Femur (tissue), 1 donor: Measurements from ENCODE around the gene NCAPG2.

Experiments used
- DNase-seq: peaks from one replicate; pipeline ENCODE4 v3.0.0-alpha.2; 2017

The NCAPG2 gene

DNA sequence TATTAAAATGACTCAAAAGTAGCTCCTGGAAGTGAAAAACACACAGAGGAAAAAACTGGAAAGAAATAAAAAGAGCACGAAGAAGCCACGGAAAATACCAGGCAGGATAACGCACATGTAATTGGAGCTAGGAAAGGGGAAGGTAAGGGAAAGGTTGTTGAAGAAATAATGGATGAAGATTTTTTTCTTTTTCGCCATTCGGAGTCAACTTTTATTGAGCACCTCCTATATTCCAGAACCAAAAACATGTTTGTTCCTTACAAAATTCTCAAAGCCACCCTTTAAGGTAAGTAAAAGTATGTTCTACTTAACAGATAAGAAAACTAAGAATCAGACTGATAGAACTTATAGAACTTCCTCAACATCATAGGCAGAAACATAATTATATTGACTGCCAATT, 84.2 kb downstream of the NCAPG2 start:
- DNase-seq, result no peak

DNA sequence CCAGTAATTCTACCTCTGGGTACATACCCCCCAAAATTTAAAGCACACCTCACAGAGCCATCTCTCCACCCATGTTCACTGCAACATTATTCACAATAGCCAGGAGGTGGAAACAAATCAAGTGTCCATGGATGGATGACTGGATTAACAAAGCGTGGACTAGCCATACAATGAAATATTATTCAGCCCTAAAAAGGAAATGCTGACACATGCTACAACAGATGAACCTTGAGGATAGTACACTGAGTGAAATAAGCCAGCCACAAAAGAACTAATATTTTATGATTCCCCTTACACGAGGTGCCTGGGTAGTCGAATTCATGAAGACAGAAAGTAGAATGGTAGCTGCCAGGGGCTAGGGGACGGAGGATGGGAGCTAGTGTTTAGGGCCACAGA, 85.9 kb downstream of the NCAPG2 start:
- DNase-seq, result no peak

- DNase-seq, result no peak
Observed at GRCh38 chr7:158617737-158618128, 86.9 kb downstream of the NCAPG2 start.

GRCh38 chr7:158616050-158616449, 88.6 kb downstream of the NCAPG2 start:
- no peak for DNase-seq

GRCh38 chr7:158614700-158615099, 89.9 kb downstream of the NCAPG2 start:
- no peak for DNase-seq

DNA sequence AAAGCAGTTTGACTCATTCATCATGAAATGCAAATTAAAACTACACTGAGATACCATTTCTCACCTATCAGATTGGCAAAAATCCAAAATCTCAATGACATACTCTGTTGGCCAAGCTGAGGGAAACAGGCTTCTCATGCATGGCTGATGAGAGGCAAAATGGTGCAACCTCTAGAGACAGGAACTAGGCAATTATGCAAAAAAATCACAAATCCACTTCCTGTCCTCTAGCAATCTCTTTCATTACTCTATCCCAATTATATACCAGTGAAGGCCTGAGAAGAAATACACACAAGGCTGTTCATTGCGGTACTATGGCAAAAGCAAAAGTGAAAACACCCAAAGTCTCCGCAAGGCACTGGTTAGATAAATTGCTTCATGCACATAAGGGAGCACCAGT, 91.1 kb downstream of the NCAPG2 start:
- DNase-seq, result no peak

- no peak for DNase-seq
Observed at GRCh38 chr7:158612546-158612945, 92.1 kb downstream of the NCAPG2 start.

GRCh38 chr7:158611541-158611940, 93.1 kb downstream of the NCAPG2 start:
- DNase-seq, result no peak

GRCh38 chr7:158609313-158609974, 95.2 kb downstream of the NCAPG2 start:
- DNase-seq, result no peak

GRCh38 chr7:158607563-158607962, 97.0 kb downstream of the NCAPG2 start:
- DNase-seq, result no peak

DNA sequence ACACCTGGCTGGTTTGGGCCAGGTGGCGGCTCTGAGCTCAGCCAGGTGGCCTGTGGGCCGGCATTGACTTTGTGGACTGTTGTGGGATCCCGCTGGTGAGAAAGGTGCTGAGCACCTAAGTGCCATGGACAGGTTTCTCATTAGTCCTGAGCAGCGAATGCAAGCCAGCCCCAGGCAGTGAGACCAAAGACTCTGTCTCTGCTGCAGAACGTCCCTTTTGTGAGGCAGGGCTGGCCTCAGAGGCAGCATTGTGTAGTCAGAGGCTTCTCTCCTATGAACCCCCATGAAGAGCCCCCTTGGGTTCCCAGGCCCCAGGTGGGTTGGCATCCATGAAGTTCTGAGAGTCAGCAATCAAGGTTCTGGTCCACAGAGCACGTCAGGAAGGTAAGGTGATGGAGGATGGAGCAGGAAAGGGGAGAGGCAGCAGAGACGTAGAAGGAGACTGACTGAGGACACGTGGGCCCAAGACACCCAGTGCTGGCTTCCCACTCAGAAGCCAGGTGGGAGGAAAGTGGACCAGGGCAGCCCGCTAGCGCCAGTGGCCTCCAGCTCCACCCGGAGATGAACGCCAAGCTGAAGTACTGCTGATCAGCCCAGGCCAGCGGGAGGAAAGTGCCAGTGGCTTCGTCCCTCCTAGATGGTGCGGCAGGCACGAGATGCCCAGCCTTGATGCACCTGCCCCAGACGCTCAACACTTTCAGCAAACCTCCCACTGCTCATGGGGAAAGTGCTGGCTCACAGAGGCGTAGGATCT, 97.8 kb downstream of the NCAPG2 start:
- DNase-seq, result no peak

DNA sequence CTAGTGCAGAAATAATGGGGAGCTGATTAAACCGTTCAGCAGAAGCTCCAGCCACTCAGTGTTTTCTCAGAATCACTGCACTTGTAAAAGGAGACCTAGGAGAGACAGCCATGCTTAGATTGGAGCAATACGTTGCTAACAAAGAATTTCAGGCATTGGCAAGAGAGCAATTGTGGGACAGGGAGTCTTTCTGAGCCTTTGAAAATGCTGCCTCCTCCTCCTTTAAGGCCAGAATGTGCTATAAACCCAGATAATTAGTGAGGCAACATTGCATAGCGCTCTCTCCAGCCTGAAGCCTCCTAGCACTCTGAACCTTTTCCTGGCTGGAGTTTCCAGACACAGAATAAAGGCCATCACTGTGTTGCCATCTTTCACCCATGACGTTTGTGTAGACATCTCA, 98.5 kb downstream of the NCAPG2 start:
- no peak for DNase-seq

DNA sequence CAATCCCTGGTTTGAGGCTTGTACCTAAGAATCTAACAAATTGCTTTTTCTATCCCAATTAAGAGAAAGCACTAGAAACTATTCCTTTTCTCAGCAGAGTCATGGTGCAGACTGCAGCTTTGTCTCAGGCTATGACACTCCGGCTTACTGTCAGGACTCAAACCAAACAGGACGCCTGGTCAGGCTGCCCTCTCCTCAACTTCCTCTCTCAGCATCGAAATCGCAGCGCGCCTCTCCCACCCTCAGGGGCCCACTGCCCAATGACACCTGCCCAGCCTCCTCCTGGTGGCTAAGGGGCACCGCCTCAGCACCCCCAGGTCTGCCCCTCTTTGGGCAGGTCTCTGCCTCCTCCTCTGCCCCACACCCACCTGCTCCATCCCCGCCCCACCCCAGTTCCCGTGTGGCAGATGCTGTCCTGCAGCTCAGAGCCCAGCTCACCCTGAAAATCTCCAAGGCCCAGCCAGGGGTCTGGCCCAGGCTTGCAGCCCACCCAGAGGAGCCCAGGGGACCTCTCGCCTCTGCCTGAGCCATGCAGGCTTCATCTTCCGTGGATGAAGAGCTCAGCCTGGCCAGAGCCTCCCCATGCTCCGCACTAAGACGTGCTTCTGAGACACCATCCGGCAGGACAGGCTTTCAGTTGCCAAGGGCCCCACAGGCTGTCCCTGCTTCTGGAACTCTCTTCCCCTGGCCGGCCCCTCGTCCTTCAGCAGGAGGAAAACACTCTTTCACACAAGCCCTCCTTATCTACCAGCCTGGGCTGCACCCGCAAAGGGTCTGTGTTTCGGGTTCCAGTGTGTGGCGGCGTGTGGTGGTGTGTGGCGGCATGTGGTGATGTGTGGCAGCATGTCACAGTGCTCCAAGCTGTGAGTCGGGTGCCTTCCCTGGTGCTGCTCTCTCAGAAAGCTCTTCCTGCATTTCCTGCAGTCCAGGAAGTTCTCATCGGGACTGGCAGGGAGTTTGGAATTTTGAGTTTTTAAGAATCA, 100.5 kb downstream of the NCAPG2 start:
- DNase-seq, result no peak

DNA sequence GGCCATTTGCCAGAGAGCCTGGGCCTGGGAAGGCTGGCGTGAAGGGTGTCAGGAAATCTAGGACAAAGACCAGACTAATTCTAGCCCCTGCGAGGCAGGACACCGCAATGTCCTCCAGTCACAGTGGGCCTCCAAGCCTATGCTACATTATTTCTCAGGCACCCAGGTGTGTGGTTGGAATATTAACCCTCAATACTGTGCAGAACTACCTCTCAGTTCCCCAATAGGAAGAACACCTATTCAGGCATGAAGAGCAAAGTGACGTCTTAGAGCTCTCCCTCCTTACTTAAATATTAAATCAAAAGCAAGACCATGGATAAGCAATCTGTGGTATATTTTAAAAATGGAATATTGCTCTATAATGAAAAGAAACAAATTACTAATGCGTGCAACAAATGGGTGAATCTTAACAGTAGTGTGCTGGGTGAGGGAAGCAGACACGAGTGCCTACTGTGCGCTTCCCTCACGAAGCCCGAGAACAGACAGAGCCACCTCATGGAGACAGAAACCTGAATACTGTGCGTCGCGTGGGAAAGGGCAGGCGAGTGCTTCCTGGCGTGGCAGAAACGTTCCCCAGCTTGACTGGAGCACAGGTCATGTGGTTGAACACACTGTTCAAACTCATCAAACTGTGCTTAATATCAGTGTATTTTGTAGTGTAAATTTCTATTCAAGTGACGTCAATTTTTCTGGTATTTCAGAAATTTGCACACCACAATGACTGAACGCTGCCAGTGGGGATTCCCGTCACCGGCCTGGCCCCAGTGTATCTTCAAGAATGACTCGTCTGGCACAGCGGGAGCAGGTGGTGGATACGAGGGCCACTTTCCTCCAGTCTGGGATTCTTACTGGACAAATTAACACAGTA, 101.5 kb downstream of the NCAPG2 start:
- no peak for DNase-seq

DNA sequence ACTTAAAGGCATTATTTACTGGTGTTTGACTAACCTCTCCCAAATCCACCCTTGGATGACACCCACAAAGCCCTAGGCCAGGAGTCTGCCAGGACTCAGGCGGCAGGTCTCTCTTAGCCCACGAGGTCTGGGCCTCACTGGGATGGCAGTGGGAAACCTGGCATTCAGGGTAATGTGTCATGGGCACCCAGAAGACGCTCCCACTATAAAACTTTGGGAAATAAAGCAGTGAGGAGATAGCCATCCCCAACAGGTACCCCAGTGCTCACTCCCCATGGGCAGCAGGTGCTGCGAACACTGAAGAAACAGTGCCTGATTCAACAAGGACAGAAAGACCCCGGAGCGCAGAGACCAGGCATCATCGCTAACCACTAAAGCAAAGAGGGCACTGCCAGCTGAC, 102.6 kb downstream of the NCAPG2 start:
- DNase-seq, result no peak

DNA sequence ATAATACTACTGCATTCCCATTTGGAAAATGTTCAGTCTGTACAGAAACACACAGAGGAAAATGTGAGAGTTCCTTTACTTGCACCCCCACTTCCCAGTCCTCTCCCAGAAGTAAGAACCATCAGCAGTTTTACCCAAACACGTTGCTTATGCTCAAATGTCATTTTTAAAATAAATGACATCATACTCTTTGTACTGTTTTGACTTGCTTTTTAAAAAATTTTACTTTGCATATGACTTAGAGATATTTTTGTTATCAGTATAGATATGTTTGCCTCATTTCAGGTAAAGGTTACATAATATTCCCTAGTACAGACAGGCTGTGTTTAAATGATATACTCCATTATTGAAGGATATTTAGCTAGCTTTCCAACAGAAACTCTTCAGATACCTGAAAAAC, 103.5 kb downstream of the NCAPG2 start:
- no peak for DNase-seq

DNA sequence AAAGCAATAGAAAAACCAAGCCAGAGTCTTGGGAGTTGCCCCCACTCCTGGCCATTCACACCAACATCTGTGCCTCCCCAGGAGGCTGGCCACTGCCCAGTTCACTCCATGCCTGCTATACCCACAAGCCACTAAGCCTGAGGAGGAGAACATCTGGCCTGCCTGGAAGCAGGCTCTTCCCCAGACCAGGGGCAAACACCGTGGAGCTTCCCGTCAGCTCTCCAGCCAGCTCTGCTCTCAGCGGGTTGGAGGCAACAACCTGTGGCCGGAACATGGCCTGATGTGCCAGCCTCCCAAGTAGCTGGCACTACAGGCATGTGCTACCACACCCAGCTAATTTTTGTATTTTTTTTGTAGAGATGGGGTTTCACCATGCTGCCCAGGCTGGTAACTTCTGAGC, 107.9 kb downstream of the NCAPG2 start:
- no peak for DNase-seq

DNA sequence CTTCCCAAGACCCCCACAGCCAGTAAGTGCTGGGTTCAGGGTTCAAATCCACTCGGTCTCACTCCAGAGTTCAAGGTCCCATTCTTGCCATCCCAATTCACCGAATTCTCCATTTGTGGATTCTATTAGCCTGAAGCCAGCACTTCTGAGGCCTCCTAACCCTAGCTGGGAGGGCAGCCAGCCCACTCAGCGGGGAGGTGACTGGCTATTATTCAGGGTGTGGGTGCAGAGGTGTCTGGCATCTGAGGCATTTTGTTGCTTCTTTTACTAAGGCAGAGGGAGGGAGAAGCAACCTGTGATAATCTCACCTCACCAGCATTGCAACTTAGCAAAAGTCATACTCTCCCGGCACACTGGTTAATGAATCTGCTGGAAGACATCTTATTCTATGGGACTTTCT, 108.3 kb downstream of the NCAPG2 start:
- DNase-seq, result no peak

DNA sequence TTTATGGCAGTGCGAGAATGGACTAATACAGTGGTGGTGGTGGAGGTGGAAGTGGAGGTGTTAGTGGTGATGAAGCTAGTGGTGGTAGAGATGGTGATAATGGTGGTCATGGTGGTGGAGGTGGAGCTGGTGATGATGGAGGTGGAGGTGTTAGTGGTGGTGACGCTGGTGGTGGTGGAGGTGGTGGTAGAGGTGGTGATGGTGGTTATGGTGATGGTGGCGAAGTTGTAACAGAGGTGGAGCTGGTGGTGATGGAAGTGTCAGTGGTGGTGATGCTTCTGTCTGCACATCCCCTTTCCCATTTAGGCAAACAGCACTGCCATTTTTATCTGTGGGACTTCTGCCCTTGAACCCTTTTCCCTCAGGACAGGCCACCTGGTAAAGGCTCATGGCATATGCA, 109.5 kb downstream of the NCAPG2 start:
- DNase-seq, result peak; percentile 54

GRCh38 chr7:158592541-158592940, 112.1 kb downstream of the NCAPG2 start:
- DNase-seq, result no peak

- no peak for DNase-seq
Observed at GRCh38 chr7:158591944-158592343, 112.7 kb downstream of the NCAPG2 start.

GRCh38 chr7:158590181-158590530, 114.4 kb downstream of the NCAPG2 start:
- DNase-seq, result no peak

- no peak for DNase-seq
Observed at GRCh38 chr7:158589653-158590052, 115.0 kb downstream of the NCAPG2 start.
